GM19324 (cell line): ENCODE measurements around the gene AKT3.
A peak's percentile ranks its signal among the peaks of the same experiment; 100 is the strongest.
"Not testable (repeated sequence)": the region's sequence is repeated elsewhere in the genome, so short reads cannot be mapped to it uniquely, and the experiment has no call there.

ENCODE experiments used
- ATAC-seq: cut with Tn5 transposase; IDR thresholded peaks from one replicate; pipeline ENCODE4 v1.9.1; 2021; ENCODE audit warnings: mild to moderate bottlenecking, moderate library complexity; ENCODE audit not compliant: unreplicated experiment, low FRiP score

The AKT3 gene

GRCh38 chr1:243791586-243792267 is 58.3 kb downstream of the AKT3 start:
- ATAC-seq = no peak

DNA sequence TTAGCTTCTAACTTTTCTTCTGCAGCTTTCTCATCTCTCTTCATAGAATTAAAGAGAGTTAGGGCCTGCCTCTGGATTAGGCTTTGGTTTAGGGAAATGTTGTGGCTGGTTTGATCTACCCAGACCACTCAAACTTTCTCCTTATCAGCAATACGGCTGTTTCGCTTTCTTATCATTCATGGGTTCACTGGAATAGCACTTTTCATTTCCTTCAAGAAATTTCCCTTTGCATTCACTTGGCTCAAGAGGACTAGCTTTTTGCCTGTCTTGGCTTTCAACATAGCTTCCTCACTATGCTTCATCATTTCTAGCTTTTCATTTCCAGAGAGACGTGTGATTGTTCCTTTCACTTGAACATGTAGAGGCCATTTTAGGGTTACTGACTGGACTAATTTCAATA is 59.6 kb downstream of the AKT3 start:
- ATAC-seq = no peak

DNA sequence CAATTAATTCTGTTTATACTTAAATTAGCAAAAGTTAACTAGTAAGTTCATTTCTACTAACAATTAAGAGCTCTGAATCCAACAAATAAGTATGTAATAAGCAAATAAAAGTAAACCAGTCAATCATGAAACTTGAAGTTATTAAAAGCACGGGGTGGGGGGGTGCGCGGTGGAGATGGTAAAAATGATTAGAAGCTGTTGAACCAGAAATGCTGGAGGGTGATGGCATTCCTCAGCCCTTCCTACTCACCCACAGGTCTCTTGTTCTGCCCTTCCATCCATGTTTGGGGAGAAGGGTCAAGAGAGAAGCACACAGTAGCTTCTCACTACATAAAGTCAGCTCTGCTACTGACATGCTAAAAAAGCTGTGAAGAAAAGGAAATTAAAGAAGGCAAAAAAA is 63.5 kb downstream of the AKT3 start:
- no peak for ATAC-seq

DNA sequence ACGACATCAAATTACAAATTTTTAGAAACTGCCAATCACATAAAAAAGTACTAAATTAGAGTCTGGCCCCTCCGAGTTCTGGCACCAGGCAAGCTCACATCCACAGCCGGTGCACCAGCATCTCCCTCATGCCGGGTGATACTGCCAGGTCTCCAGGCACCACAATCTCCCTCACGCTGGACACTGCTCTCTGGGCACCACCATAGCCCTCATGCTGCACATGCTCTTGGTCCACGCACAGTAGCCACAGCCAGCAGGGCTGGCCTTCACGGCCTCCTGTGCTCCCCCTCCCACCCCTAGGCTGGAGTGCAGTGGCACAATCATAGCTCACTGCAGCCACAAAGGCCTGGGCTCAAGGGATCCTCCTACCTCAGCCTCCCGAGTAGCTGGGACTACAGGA is 65.5 kb downstream of the AKT3 start:
- no peak for ATAC-seq

- no peak for ATAC-seq
These were observed 66.3 kb downstream of the AKT3 start for GRCh38 chr1:243783714-243784113.

DNA sequence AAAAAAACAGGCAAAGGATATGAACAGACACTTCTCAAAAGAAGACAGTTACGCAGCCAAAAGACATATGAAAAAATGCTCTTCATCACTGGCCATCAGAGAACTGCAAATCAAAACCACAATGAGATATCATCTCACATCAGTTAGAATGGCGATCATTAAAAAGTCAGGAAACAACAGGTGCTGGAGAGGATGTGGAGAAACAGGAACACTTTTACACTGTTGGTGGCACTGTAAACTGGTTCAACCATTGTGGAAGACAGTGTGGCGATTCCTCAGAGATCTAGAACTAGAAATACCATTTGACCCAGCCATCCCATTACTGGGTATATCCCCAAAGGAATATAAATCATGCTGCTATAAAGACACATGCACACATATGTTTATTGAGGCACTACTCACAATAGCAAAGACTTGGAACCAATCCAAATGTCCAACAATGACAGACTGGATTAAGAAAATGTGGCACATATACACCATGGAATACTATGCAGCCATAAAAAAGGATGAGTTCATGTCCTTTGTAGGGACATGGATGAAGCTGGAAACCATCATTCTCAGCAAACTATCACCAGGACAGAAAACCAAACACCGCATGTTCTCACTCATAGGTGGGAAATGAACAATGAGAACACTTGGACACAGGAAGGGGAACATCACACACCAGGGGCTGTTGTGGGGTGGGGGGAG is 77.5 kb downstream of the AKT3 start:
- not testable (repeated sequence) for ATAC-seq

- ATAC-seq = no peak
These were observed 79.2 kb downstream of the AKT3 start for GRCh38 chr1:243770860-243771259.

GRCh38 chr1:243765676-243766075 is 84.4 kb downstream of the AKT3 start:
- ATAC-seq = no peak

- ATAC-seq = no peak
These were observed 86.2 kb downstream of the AKT3 start for GRCh38 chr1:243763806-243764205.

GRCh38 chr1:243758647-243759046 is 91.4 kb downstream of the AKT3 start:
- ATAC-seq = no peak

GRCh38 chr1:243756529-243756928 is 93.5 kb downstream of the AKT3 start:
- no peak for ATAC-seq

GRCh38 chr1:243754348-243754747 is 95.7 kb downstream of the AKT3 start:
- no peak for ATAC-seq

GRCh38 chr1:243751506-243751905 is 98.5 kb downstream of the AKT3 start:
- no peak for ATAC-seq

- ATAC-seq = peak; percentile 78
These were observed 101.2 kb downstream of the AKT3 start for GRCh38 chr1:243748706-243749283.

DNA sequence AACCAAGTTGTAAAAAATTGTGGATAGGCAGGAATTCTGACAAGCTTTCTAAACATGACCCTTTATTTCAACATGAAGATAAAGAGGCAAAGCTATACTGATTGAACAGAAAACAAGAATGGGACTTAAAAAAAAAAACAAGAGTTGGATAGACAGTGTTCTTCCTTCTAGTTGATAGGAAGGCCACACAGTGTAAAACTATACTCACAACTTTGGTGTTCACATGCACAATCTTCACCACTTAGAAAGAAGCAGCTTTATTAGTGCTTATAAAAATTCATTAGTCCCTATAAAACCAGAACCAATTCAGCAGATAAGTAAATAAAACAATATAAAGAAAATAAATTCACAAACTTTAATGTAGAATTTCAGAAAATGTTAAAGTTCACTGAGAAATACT is 101.8 kb downstream of the AKT3 start:
- no peak for ATAC-seq

DNA sequence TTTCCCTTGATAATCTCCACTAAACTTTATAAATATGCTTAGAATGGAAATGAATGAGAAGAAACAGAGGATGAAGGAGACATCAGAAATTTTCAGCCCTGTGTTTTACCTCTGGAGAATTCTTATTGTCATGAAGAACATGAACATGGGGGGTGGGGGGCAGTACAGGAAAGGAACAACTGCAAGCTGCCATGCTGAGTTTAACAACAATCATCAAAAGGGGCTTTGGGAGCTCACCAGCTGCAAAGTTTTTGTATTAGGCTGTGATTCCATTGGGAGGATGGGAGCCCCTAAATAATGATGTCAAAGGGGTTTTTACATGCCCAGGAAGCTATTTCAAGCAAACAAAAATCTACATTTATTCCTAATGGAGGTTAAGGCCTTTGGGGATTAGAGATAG is 103.3 kb downstream of the AKT3 start:
- no peak for ATAC-seq

DNA sequence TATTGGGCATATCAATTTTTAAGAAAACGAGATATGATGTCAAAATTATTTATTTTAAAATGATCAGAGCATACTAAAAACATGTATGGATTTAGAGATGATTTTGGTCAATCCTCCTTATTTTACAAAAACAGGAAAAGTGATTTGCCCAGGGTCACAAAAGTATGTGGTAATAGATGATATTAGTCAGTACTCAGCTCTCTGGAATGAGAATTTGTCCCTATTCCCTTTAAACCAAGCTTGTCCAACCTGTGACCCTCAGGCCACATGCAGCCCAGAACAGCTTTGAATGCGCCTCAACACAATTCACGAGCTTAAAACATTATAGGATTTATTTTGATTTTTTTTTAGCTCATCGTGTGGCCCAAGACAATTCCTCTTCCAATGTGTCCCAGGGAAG is 104.7 kb downstream of the AKT3 start:
- no peak for ATAC-seq

- ATAC-seq = no peak
These were observed 107.2 kb downstream of the AKT3 start for GRCh38 chr1:243742819-243743218.

GRCh38 chr1:243740255-243740999 is 109.6 kb downstream of the AKT3 start:
- no peak for ATAC-seq

GRCh38 chr1:243739335-243740003 is 110.6 kb downstream of the AKT3 start:
- no peak for ATAC-seq

- ATAC-seq = no peak
These were observed 112.0 kb downstream of the AKT3 start for GRCh38 chr1:243738020-243738419.
